SK-N-SH (cell line): ENCODE results near the gene CENPO. TPM values are rescaled to one million over a fixed set of nuclear protein-coding genes. Genes with fewer than 3 reads are reported as not detected.
"Not testable (repeated sequence)": the region's sequence is repeated elsewhere in the genome, so short reads cannot be mapped to it uniquely, and the experiment has no call there.

Experiments used
- CTCF ChIA-PET: fragments of 300-600, 350-600 bp; formaldehyde crosslinking; extraction: SDS; loops from one replicate; lab custom pipeline; 2021; lab: Yijun Ruan, JAX
- POLR2A ChIA-PET: fragments of 350-600 bp; sonication (Branson Sonifier 250); formaldehyde crosslinking; extraction: SDS; loops from one replicate; lab custom pipeline; 2020; ENCODE audit warnings: antibody characterized with exemption, inconsistent platforms; lab: Yijun Ruan, JAX
- DNase-seq: peaks from one replicate; pipeline ENCODE4 v3.0.0; 2012
- H2AFZ ChIP-seq: fragments of 200-600 bp; sonication (generic); 2 replicates; pipeline ENCODE4 v1.8.1; 2016; ENCODE audit warnings: antibody characterized with exemption, mild to moderate bottlenecking, low read depth
- H3F3A ChIP-seq: fragments of 200-600 bp; sonication (generic); replicated peaks from 2 replicates; pipeline ENCODE3; 2016; ENCODE audit warnings: antibody characterized with exemption, mild to moderate bottlenecking; ENCODE audit not compliant: insufficient read depth
- H3K27ac ChIP-seq, 2 experiments: fragments of 200-500 bp in 1 of 2; fragments of 200-600 bp in 1 of 2; sonication (Bioruptor generic) in 1 of 2; sonication (generic), shearing (Covaris generic) in 1 of 2; 2 replicates each; pipeline versions ENCODE4 v1.5.1 to v1.6.1; 2014 to 2016; ENCODE audit warnings: low read depth in 2 of 2, inconsistent platforms in 1 of 2, low read length in 1 of 2, mild to moderate bottlenecking in 1 of 2, mixed read lengths in 1 of 2
- H3K27me3 ChIP-seq: fragments of 200-600 bp; sonication (generic), shearing (Covaris generic); 2 replicates; pipeline ENCODE4 v1.6.1; 2016; ENCODE audit warnings: mixed run types; ENCODE audit not compliant: insufficient read depth
- H3K36me3 ChIP-seq, 2 experiments: fragments of 200-500 bp in 1 of 2; fragments of 200-600 bp in 1 of 2; sonication (Bioruptor generic) in 1 of 2; sonication (generic) in 1 of 2; replicated peaks in 1 of 2; 2 replicates each; pipeline versions ENCODE3 to v1.5.1; 2014 to 2016; ENCODE audit warnings: low read length in 1 of 2, mild to moderate bottlenecking in 1 of 2; ENCODE audit not compliant: insufficient read depth in 2 of 2, control insufficient read depth in 1 of 2
- H3K4me1 ChIP-seq, 2 experiments: fragments of 200-500 bp in 1 of 2; fragments of 200-600 bp in 1 of 2; sonication (Bioruptor generic) in 1 of 2; sonication (generic), shearing (Covaris generic) in 1 of 2; 2 replicates each; pipeline versions ENCODE4 v1.5.1 to v1.6.1; 2014 to 2016; ENCODE audit warnings: low read depth in 1 of 2, low read length in 1 of 2, mixed run types in 1 of 2; ENCODE audit not compliant: insufficient read depth in 2 of 2, control insufficient read depth in 1 of 2
- H3K4me2 ChIP-seq: fragments of 200-600 bp; sonication (generic), shearing (Covaris generic); 2 replicates; pipeline ENCODE4 v1.6.1; 2017; ENCODE audit warnings: mixed run types
- H3K4me3 ChIP-seq, 2 experiments: fragments of 200-500 bp in 1 of 2; fragments of 200-600 bp in 1 of 2; sonication (Bioruptor generic) in 1 of 2; sonication (generic), shearing (Covaris generic) in 1 of 2; 2 replicates each; pipeline versions ENCODE4 v1.5.1 to v1.8.1; 2014 to 2016; ENCODE audit warnings: low read depth in 2 of 2, inconsistent platforms in 1 of 2, low read length in 1 of 2, mild to moderate bottlenecking in 1 of 2, mixed read lengths in 1 of 2, moderate library complexity in 1 of 2
- H3K79me2 ChIP-seq: fragments of 200-600 bp; sonication (generic); 2 replicates; pipeline ENCODE4 v1.8.1; 2017; ENCODE audit warnings: mild to moderate bottlenecking; ENCODE audit not compliant: insufficient read depth
- H3K9ac ChIP-seq: fragments of 200-600 bp; sonication (generic); 2 replicates; pipeline ENCODE4 v1.6.1; 2017; ENCODE audit warnings: mixed run types
- H3K9me2 ChIP-seq: fragments of 200-600 bp; sonication (generic); 2 replicates; pipeline ENCODE4 v1.6.1; 2017; ENCODE audit warnings: mixed run types
- H3K9me3 ChIP-seq: fragments of 200-600 bp; sonication (generic); 2 replicates; pipeline ENCODE4 v1.6.1; 2017; ENCODE audit warnings: mixed run types, mild to moderate bottlenecking, moderate library complexity
- H4K20me1 ChIP-seq: fragments of 200-600 bp; sonication (generic); 2 replicates; pipeline ENCODE4 v1.6.1; 2017; ENCODE audit warnings: mild to moderate bottlenecking, mixed run types; ENCODE audit not compliant: insufficient read depth
- ELF1 ChIP-seq: IDR thresholded peaks from 2 replicates; pipeline ENCODE4 v1.4.0; 2012
- FOSL2 ChIP-seq: IDR thresholded peaks from 2 replicates; pipeline ENCODE4 v1.4.0; 2012; ENCODE audit warnings: low read depth, mild to moderate bottlenecking, moderate library complexity, borderline replicate concordance
- MAX ChIP-seq: IDR thresholded peaks from 2 replicates; pipeline ENCODE4 v1.4.0; 2012; ENCODE audit warnings: low read depth
- RCOR1 ChIP-seq: fragments of 150-350 bp; IDR thresholded peaks from 2 replicates; pipeline ENCODE4 v1.6.1; 2017; ENCODE audit warnings: antibody characterized with exemption, low read length
- WGBS: methylation state at CpG from one replicate; pipeline ENCODE4 v1.1.6; 2017; ENCODE audit warnings: low lambda C conversion rate; 5-methylcytosine and 5-hydroxymethylcytosine counted together
- polyA plus RNA-seq, 3 experiments: library from polyadenylated mRNA; depleted of rRNA; stranded (reverse); fragments of >200 nt; gene quantifications; 2 replicates each; pipeline ENCODE4 v1.2.3, GENCODE V29; 2012

CENPO gene
- polyA plus RNA-seq, 1 of the 3 experiments (the other 2 are of a cell fraction): 18.3 TPM

- Histone ChIP-seq H4K20me1 (no peaks in the 10 kb centered on the region), H3K9me2 (no peaks in the 10 kb centered on the region), H3K4me3 (peak overlapping the region; percentile 89 to 93), H3K79me2 (peaks cover 56% of the 10 kb centered on the region), H2AFZ (peak overlapping the region; percentile 86), H3K27ac (peak overlapping the region; percentile 94 to 100), H3K36me3 (peaks cover 12 to 13% of the 10 kb centered on the region in 2 experiments), H3K4me2 (peak overlapping the region; percentile 80), H3F3A (peaks cover 4% of the 10 kb centered on the region), H3K4me1 (peaks cover 18 to 19% of the 10 kb centered on the region in 2 experiments; a peak in 3 of 4 replicates), H3K27me3 (no peaks in the 10 kb centered on the region), H3K9me3 (no peaks in the 10 kb centered on the region), H3K9ac (peak overlapping the region; percentile 98)
- 1% methylated on average over 14 of the region's 14 CpGs for WGBS
- TF ChIP-seq MAX (0 out of 2 replicates have a peak, but pooled peaks have one; percentile 6), ELF1 (no peak)
- CTCF ChIA-PET: interaction anchor here (1.0 to 4.4 kb wide), 10 partner anchors 15 to 384 kb away, joined by 3 to 31 read pairs (median 10); no protein-coding TSS in a partner anchor
- no peak for DNase-seq
- POLR2A ChIA-PET: interaction anchor here (1.2 to 1.6 kb wide), 5 partner anchors 10 to 710 kb away, joined by 3 to 8 read pairs (median 6); partner anchors contain the start of gene TP53I3
Observed at GRCh38 chr2:24793761-24794435, 673 bp downstream of the CENPO start.

GRCh38 chr2:24797644-24798043, 4.4 kb downstream of the CENPO start:
- WGBS: 98% methylated on average over 2 of the region's 2 CpGs
- Histone ChIP-seq H3K4me3 (no peak overlapping the region), H3K27me3 (no peaks in the 10 kb centered on the region), H3K4me2 (no peak overlapping the region), H3F3A (no peaks in the 10 kb centered on the region), H3K36me3 (peaks cover 18 to 27% of the 10 kb centered on the region in 2 experiments), H3K79me2 (peaks cover 92% of the 10 kb centered on the region), H3K9ac (no peak overlapping the region), H3K4me1 (peaks cover 11 to 12% of the 10 kb centered on the region in 2 experiments; a peak in 3 of 4 replicates), H3K27ac (no peak overlapping the region), H2AFZ (no peak overlapping the region), H3K9me3 (no peaks in the 10 kb centered on the region), H3K9me2 (no peaks in the 10 kb centered on the region), H4K20me1 (no peaks in the 10 kb centered on the region)
- ChIA-PET POLR2A (interaction anchor here (0.8 kb wide), 1 partner anchor 30 kb away, joined by 3 read pairs; no protein-coding TSS in a partner anchor), CTCF (interaction anchor here (1.0 to 3.8 kb wide), 3 partner anchors 12 to 407 kb away, joined by 3 to 24 read pairs (median 3); no protein-coding TSS in a partner anchor)
- 0 out of 2 replicates have a peak, but pooled peaks have one; percentile 1 for TF ChIP-seq FOSL2
- no peak for TF ChIP-seq RCOR1
- DNase-seq: no peak

- H3K9ac ChIP-seq, H3F3A ChIP-seq, POLR2A ChIA-PET, H3K4me1 ChIP-seq, H3K27me3 ChIP-seq, H4K20me1 ChIP-seq, H3K9me3 ChIP-seq, H3K27ac ChIP-seq, H3K4me3 ChIP-seq, H2AFZ ChIP-seq, DNase-seq, CTCF ChIA-PET, H3K9me2 ChIP-seq, H3K4me2 ChIP-seq: not testable (repeated sequence)
- 83% methylated on average over 5 of the region's 5 CpGs for WGBS
- Histone ChIP-seq H3K36me3 (peaks cover 13 to 26% of the 10 kb centered on the region in 2 experiments), H3K79me2 (peaks cover 95% of the 10 kb centered on the region)
Observed at GRCh38 chr2:24800487-24800886, 7.3 kb downstream of the CENPO start.

- H3K4me2 ChIP-seq, H3K4me3 ChIP-seq, POLR2A ChIA-PET, H3K27me3 ChIP-seq, H3K9me2 ChIP-seq, DNase-seq, H3K9me3 ChIP-seq, H4K20me1 ChIP-seq, H2AFZ ChIP-seq, H3K9ac ChIP-seq: not testable (repeated sequence)
- CTCF ChIA-PET: interaction anchor here (1.5 to 1.8 kb wide), 2 partner anchors 12 to 22 kb away, joined by 3 to 4 read pairs; no protein-coding TSS in a partner anchor
- Histone ChIP-seq H3K27ac (peak overlapping the region in 1 of 2 experiments; percentile 23; a peak in 1 of 4 replicates), H3K79me2 (peaks cover 95% of the 10 kb centered on the region), H3K36me3 (peaks cover 8 to 19% of the 10 kb centered on the region in 2 experiments), H3F3A (peaks cover 11% of the 10 kb centered on the region), H3K4me1 (peaks cover 0 to 11% of the 10 kb centered on the region in 2 experiments; a peak in 2 of 4 replicates)
- 82% methylated on average over 23 of the region's 25 CpGs for WGBS
Observed at GRCh38 chr2:24805811-24806660, 12.8 kb downstream of the CENPO start.
